ENCODE results near the gene SLC22A16. TPM values are rescaled to one million over a fixed set of nuclear protein-coding genes. Genes with fewer than 3 reads are reported as not detected.

SLC22A16 gene
- total and polyA plus RNA-seq, 2 of the 8 experiments (the other 6 are each of a cell fraction or from before 2014, with no cell fraction given), result not detected

DNA sequence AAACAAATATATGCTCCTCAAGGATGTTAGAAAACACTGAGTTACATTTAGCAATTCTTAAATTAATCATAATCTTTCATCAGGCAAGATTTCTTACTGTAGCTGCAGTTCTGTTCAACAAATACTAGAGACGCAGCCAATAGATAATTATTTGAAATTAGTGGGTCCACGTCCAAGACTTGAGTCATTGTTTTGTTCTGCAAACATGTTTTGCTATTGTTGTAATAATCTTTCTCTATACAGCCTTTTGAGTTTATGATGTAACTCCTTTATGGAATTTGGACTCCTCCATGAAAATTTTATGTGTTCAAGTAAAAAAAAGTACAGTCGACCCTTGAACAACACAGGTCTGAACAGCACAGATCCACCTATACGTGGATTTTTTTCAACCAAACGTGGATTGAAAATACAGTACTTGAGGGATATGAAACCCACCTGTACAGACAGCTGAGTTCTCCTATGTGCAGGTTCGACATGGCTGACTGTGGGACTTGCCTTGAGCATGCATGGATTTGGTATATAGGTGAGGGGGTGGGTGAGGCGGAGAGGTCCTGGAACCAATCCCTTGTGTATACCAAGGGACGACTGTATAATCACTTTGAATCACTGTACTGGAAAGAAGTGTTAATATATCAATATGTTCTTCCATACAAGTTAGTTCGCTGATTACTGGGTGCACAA is 41.3 kb upstream of the SLC22A16 start (continued):
- TF ChIP-seq, protein P1, sequence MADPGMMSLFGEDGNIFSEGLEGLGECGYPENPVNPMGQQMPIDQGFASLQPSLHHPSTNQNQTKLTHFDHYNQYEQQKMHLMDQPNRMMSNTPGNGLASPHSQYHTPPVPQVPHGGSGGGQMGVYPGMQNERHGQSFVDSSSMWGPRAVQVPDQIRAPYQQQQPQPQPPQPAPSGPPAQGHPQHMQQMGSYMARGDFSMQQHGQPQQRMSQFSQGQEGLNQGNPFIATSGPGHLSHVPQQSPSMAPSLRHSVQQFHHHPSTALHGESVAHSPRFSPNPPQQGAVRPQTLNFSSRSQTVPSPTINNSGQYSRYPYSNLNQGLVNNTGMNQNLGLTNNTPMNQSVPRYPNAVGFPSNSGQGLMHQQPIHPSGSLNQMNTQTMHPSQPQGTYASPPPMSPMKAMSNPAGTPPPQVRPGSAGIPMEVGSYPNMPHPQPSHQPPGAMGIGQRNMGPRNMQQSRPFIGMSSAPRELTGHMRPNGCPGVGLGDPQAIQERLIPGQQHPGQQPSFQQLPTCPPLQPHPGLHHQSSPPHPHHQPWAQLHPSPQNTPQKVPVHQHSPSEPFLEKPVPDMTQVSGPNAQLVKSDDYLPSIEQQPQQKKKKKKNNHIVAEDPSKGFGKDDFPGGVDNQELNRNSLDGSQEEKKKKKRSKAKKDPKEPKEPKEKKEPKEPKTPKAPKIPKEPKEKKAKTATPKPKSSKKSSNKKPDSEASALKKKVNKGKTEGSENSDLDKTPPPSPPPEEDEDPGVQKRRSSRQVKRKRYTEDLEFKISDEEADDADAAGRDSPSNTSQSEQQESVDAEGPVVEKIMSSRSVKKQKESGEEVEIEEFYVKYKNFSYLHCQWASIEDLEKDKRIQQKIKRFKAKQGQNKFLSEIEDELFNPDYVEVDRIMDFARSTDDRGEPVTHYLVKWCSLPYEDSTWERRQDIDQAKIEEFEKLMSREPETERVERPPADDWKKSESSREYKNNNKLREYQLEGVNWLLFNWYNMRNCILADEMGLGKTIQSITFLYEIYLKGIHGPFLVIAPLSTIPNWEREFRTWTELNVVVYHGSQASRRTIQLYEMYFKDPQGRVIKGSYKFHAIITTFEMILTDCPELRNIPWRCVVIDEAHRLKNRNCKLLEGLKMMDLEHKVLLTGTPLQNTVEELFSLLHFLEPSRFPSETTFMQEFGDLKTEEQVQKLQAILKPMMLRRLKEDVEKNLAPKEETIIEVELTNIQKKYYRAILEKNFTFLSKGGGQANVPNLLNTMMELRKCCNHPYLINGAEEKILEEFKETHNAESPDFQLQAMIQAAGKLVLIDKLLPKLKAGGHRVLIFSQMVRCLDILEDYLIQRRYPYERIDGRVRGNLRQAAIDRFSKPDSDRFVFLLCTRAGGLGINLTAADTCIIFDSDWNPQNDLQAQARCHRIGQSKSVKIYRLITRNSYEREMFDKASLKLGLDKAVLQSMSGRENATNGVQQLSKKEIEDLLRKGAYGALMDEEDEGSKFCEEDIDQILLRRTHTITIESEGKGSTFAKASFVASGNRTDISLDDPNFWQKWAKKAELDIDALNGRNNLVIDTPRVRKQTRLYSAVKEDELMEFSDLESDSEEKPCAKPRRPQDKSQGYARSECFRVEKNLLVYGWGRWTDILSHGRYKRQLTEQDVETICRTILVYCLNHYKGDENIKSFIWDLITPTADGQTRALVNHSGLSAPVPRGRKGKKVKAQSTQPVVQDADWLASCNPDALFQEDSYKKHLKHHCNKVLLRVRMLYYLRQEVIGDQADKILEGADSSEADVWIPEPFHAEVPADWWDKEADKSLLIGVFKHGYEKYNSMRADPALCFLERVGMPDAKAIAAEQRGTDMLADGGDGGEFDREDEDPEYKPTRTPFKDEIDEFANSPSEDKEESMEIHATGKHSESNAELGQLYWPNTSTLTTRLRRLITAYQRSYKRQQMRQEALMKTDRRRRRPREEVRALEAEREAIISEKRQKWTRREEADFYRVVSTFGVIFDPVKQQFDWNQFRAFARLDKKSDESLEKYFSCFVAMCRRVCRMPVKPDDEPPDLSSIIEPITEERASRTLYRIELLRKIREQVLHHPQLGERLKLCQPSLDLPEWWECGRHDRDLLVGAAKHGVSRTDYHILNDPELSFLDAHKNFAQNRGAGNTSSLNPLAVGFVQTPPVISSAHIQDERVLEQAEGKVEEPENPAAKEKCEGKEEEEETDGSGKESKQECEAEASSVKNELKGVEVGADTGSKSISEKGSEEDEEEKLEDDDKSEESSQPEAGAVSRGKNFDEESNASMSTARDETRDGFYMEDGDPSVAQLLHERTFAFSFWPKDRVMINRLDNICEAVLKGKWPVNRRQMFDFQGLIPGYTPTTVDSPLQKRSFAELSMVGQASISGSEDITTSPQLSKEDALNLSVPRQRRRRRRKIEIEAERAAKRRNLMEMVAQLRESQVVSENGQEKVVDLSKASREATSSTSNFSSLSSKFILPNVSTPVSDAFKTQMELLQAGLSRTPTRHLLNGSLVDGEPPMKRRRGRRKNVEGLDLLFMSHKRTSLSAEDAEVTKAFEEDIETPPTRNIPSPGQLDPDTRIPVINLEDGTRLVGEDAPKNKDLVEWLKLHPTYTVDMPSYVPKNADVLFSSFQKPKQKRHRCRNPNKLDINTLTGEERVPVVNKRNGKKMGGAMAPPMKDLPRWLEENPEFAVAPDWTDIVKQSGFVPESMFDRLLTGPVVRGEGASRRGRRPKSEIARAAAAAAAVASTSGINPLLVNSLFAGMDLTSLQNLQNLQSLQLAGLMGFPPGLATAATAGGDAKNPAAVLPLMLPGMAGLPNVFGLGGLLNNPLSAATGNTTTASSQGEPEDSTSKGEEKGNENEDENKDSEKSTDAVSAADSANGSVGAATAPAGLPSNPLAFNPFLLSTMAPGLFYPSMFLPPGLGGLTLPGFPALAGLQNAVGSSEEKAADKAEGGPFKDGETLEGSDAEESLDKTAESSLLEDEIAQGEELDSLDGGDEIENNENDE (IDR thresholded peaks at IDR 0.05; ENCODE audit: insufficient replicate concordance, low read length), result no peak
- TF ChIP-seq BCL11A (IDR thresholded peaks at IDR 0.05; ENCODE audit: low read depth in 2 of 2, low read length in 2 of 2) (no peak), MAFK (IDR thresholded peaks at IDR 0.05; ENCODE audit: low read depth, low read length) (no peak), NANOG (IDR thresholded peaks at IDR 0.05; ENCODE audit: insufficient read depth, low read depth, low read length, poor library complexity, severe bottlenecking) (no peak), HDAC2 (IDR thresholded peaks at IDR 0.05; ENCODE audit: borderline replicate concordance in 1 of 2, low read depth in 2 of 2, low read length in 2 of 2) (no peak), NRF1 (IDR thresholded peaks at IDR 0.05; ENCODE audit: low read depth, low read length) (no peak), EP300 (IDR thresholded peaks at IDR 0.05; ENCODE audit: borderline replicate concordance in 1 of 2, low read depth in 2 of 2, low read length in 2 of 2) (no peak)
